Activated T-helper 1 cell treated with anti-CD3 and anti-CD28 coated beads, Interleukin-12 subunit alpha, Interleukin-12 subunit beta, Interleukin-2, Interleukin-4 antibody, amounts not matched to agents 30 ng/mL and 10 ng/mL and 1 ng/mL, durations not matched to agents 14 hours and 24 hours and 36 hours (primary cell): ENCODE measurements around the gene NACAD. TPM values are rescaled to one million over a fixed set of nuclear protein-coding genes. Genes with fewer than 3 reads are reported as not detected.
A peak's percentile ranks its signal among the peaks of the same experiment; 100 is the strongest.
"Not testable (repeated sequence)": the region's sequence is repeated elsewhere in the genome, so short reads cannot be mapped to it uniquely, and the experiment has no call there.

ENCODE experiments used
- DNase-seq: peaks from one replicate; pipeline ENCODE4 v3.0.0; 2021; ENCODE audit warnings: low spot score
- H3K27ac Mint-ChIP-seq: one replicate; pipeline ENCODE4 v1.8.0; 2021; ENCODE audit warnings: mild to moderate bottlenecking, mixed read lengths
- H3K27me3 Mint-ChIP-seq: one replicate; pipeline ENCODE4 v1.8.0; 2022; ENCODE audit warnings: mild to moderate bottlenecking, moderate library complexity, mixed read lengths; ENCODE audit not compliant: insufficient read depth
- H3K36me3 Mint-ChIP-seq: one replicate; pipeline ENCODE4 v1.8.0; 2021; ENCODE audit warnings: low read depth, mixed read lengths
- H3K4me1 Mint-ChIP-seq: one replicate; pipeline ENCODE4 v1.8.0; 2021; ENCODE audit warnings: low read depth, mixed read lengths
- H3K4me3 Mint-ChIP-seq: one replicate; pipeline ENCODE4 v1.8.0; 2021; ENCODE audit warnings: mild to moderate bottlenecking, moderate library complexity, mixed read lengths
- H3K9me3 Mint-ChIP-seq: one replicate; pipeline ENCODE4 v1.8.0; 2021; ENCODE audit warnings: mixed read lengths
- intact Hi-C: fragments of 100-400 bp; cut with micrococcal nuclease; formaldehyde crosslinking; loops from one replicate; pipeline ENCODE4 v1.15.1; 2024
- total RNA-seq: library from RNA; stranded (reverse); gene quantifications from 2 replicates; pipeline ENCODE4 v1.2.3, GENCODE V29; 2022

NACAD gene
- total RNA-seq, 1 donor from 2014 or later = 0.05 TPM

DNA sequence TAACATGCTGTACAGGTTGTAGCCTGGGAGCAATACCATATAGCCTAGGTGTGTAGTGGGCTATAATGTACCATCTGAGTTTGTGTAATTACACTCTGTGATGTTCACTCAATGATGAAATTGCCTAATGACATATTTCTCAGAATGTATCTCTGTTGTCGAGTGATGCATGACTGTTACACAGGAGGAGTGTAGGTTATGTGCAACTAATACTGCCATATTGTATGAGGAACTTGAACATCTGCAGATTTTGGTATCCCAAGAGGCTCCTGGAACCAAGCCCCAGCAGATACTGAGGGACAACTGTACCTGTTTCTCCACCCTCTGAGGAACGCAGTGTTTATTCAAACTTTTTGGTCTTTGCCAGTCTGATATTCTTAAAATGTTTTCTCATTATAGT is 38.6 kb downstream of the NACAD start:
- H3K36me3 Mint-ChIP-seq = peaks cover 46% of the 10 kb centered on the region
- no peaks in the 10 kb centered on the region for H3K27me3 Mint-ChIP-seq
- peak overlapping the region; percentile 10 for H3K27ac Mint-ChIP-seq

DNA sequence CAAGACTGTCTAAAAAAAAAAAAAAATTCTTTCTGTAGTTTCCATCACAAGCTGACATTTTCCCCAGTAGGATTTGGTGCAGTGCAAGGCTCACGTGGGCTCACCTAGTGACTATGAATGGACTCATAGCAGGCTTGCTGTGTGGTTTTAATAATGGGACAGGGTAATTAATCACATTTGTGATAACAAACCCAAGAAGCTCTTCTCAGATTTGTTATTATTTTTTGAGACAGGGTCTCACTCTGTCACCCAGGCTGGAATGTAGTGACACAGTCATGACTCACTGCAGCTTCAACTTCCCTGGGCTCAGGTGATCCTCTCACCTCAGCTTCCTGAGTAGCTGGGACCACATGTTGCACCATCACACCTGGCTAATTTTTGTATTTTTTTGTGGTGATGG is 40.0 kb downstream of the NACAD start:
- DNase-seq = no peak
- H3K9me3 Mint-ChIP-seq = no peaks in the 10 kb centered on the region
- intact Hi-C loops = no loop called here
- no peaks in the 10 kb centered on the region for H3K27me3 Mint-ChIP-seq
- no peak overlapping the region for H3K4me3 Mint-ChIP-seq
- no peak overlapping the region for H3K27ac Mint-ChIP-seq
- peaks cover 50% of the 10 kb centered on the region for H3K4me1 Mint-ChIP-seq
- H3K36me3 Mint-ChIP-seq = peaks cover 45% of the 10 kb centered on the region

More for the DNA sequence above, 38.6 kb downstream of the NACAD start:
- Mint-ChIP-seq H3K4me3 (no peak overlapping the region), H3K9me3 (no peaks in the 10 kb centered on the region), H3K4me1 (peaks cover 45% of the 10 kb centered on the region)
- intact Hi-C loops = no loop called here
- DNase-seq = no peak

DNA sequence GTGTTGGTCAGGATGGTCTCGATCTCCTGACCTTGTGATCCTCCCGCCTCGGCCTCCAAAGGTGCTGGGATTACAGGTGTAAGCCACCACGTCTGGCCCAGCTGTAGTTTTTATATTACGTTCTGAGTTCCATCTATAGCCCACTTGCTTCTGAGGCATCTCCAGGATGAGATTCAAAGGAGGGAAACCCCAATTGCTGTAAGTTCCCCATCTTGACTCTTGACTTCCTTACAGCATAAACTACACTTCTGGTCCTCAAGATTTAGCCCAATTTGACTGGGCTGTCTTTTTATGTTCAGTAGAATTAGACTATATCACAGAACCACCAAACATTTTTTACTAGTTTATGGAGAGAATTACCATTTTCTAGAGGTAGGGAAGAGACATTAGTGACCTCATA is 44.4 kb downstream of the NACAD start:
- Mint-ChIP-seq H3K27me3 (no peaks in the 10 kb centered on the region), H3K27ac (no peak overlapping the region), H3K9me3 (no peaks in the 10 kb centered on the region), H3K4me1 (peaks cover 47% of the 10 kb centered on the region), H3K4me3 (no peak overlapping the region), H3K36me3 (peaks cover 51% of the 10 kb centered on the region)
- no peak for DNase-seq
- intact Hi-C loops = no loop called here

DNA sequence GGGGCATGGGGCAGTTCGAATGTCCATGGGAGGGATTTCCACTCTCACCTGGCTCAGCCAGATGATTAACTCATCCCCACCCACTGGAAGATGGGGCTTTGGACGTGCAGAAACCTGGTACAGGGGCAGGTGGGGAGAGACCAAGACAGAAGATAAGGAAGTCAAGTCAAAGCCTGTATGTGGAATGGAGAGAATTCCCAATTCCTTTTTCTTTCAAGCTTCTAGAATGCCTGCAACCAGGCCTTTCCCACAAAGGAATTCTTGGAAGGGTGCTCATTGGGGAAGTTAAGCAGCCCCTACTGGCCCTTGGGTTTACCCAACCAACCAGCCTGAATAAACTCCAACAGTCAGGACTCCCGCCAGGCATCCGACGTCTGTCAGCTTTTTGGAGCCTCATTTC is 49.7 kb downstream of the NACAD start:
- H3K36me3 Mint-ChIP-seq = peaks cover 57% of the 10 kb centered on the region
- no peaks in the 10 kb centered on the region for H3K27me3 Mint-ChIP-seq
- peaks cover 58% of the 10 kb centered on the region for H3K4me1 Mint-ChIP-seq

DNA sequence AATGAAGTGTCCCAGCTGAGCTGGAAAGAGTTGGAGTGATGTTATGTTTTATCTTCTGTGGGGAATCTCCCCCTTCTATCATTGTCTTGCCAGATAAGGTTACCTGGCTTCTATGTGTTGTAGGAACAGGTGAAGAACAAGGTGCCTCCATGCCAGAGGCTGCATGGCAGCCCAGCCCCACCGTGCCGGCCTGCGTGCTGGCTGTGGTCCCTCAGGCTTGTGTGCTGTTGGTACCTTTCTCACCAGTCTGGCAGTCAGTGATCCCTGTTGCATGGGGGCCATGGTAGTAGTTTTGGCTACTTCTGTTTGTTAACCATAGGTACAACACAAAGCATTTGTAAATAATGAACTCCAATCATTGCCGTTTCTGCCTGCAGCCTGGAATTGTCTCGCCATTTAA is 50.9 kb downstream of the NACAD start:
- Mint-ChIP-seq H3K4me3 (peak overlapping the region; percentile 58), H3K27ac (peak overlapping the region; percentile 63), H3K27me3 (no peaks in the 10 kb centered on the region), H3K9me3 (no peaks in the 10 kb centered on the region), H3K36me3 (peaks cover 55% of the 10 kb centered on the region), H3K4me1 (peaks cover 61% of the 10 kb centered on the region)
- no peak for DNase-seq
- intact Hi-C loops = loop anchor here (2.0 kb wide), 3 partner anchors 17 to 61 kb away; no protein-coding TSS in a partner anchor

More for the DNA sequence above, 49.7 kb downstream of the NACAD start:
- peak overlapping the region; percentile 47 for H3K27ac Mint-ChIP-seq
- H3K9me3 Mint-ChIP-seq = no peaks in the 10 kb centered on the region
- DNase-seq = no peak
- H3K4me3 Mint-ChIP-seq = no peak overlapping the region
- intact Hi-C loops = no loop called here

DNA sequence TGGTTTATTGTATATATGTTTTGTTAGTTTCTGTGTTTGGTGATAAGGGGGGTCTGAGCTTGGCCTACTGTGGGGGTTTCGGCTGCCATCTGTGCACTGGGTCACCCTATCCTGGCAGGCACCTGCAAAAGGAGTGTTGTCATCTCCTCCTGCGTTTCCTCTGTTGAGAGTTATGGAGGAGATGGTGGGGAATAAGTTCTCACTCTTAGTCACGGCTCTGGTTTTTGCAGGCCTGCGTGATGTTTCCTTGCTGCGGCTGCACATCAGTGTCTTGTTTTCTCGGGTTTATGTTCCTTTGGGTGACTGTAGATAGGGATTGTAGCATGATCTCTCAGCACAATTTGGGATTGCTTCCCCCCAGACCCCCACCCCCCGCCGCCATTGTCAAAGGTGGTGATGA is 52.0 kb downstream of the NACAD start:
- Mint-ChIP-seq H3K36me3 (peaks cover 47% of the 10 kb centered on the region), H3K9me3 (no peaks in the 10 kb centered on the region), H3K27me3 (no peaks in the 10 kb centered on the region), H3K4me1 (peaks cover 62% of the 10 kb centered on the region), H3K27ac (peak overlapping the region; percentile 88), H3K4me3 (peak overlapping the region; percentile 71)
- DNase-seq = no peak
- intact Hi-C loops = loop anchor here (2.0 kb wide), 3 partner anchors 16 to 60 kb away; no protein-coding TSS in a partner anchor

DNA sequence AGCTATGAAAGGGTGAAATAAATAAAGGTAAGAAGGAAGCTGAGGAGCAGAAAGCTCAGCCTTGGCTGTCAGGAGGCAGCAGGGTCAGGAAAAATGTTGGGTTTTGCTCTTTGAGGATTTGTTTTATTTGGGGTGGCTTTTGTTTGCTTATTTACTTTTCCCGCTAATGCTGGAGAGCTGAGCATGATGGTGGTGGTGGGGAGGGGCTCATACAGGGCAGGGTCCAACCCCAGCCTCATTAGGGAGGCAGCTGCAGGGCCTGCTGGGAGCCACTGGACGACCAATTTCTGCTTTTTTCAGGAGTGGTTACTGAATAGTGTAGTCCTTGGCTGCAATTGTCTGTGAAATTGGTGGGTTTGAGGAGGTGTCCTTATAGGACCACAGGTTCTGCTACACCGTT is 52.5 kb downstream of the NACAD start:
- H3K36me3 Mint-ChIP-seq = peaks cover 42% of the 10 kb centered on the region
- H3K4me3 Mint-ChIP-seq = peak overlapping the region; percentile 71
- intact Hi-C loops = loop anchor here (2.0 kb wide), 3 partner anchors 16 to 60 kb away; no protein-coding TSS in a partner anchor
- peaks cover 64% of the 10 kb centered on the region for H3K4me1 Mint-ChIP-seq
- peak overlapping the region; percentile 88 for H3K27ac Mint-ChIP-seq
- H3K27me3 Mint-ChIP-seq = no peaks in the 10 kb centered on the region
- DNase-seq = no peak
- H3K9me3 Mint-ChIP-seq = no peaks in the 10 kb centered on the region

DNA sequence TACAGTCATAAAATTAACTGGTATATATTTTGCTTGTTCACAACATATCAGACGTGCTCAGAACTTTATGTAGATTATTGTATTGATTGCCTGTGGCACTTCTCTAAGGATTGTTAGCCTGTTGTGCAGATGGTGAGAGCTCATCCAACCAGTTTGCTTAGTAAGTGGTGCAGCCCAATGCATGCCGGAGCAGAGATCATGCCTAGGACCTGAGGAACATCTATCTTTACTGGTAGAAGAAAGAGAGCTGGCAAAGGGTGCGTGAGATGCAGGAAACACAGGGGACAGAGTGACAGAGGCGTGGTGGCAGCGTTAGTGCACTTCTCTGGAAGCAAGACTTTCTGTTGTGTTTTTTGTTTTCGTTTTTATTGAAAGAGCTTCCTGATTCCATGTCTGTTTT is 52.9 kb downstream of the NACAD start:
- Mint-ChIP-seq H3K27ac (peak overlapping the region; percentile 88), H3K9me3 (no peaks in the 10 kb centered on the region), H3K4me1 (peaks cover 64% of the 10 kb centered on the region), H3K4me3 (peak overlapping the region; percentile 71), H3K36me3 (peaks cover 38% of the 10 kb centered on the region), H3K27me3 (no peaks in the 10 kb centered on the region)
- intact Hi-C loops = loop anchor here (2.0 kb wide), 3 partner anchors 15 to 59 kb away; no protein-coding TSS in a partner anchor
- DNase-seq = no peak

DNA sequence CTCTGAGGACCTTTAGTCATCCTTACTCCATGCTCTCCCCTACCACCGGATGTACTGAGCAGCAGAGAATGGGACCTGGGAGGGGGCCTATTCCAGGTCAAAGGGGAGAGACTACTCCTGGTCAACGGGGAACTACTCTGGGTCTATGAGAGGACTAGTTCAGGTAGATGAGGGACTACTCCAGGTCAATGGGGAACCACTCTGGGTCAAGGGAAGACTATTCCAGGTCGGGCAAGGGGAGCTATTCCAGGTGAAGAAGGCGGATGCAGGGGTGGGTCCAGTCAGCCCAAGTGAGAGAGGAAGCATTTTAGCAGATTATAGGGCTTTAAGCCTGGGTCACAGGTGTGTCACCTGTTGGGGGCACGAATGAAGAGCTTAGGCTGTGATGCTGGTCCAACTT is 53.4 kb downstream of the NACAD start:
- Mint-ChIP-seq H3K4me3 (peak overlapping the region; percentile 6), H3K36me3 (peaks cover 34% of the 10 kb centered on the region), H3K27ac (peak overlapping the region; percentile 49), H3K4me1 (peaks cover 63% of the 10 kb centered on the region), H3K27me3 (no peaks in the 10 kb centered on the region), H3K9me3 (no peaks in the 10 kb centered on the region)
- intact Hi-C loops = no loop called here
- DNase-seq = no peak

DNA sequence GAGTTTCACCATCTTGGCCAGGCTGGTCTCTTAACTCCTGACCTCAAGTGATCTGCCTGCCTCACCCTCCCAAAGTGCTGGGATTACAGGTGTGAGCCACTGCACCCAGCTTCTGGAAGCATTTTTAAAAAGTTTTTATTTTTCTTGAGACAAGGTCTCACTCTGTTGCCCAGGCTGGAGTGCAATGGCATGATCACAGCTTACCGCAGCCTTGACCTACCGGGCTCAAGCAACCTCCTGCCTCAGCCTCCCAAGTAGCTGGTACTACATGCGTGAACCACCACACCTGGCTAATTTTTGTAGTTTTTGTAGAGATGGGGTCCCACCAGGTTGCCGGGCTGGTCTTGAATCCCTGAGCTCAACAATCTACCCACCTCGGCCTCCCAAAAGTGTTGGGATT is 54.1 kb downstream of the NACAD start:
- H3K27me3 Mint-ChIP-seq, DNase-seq, intact Hi-C loops, H3K9me3 Mint-ChIP-seq, H3K27ac Mint-ChIP-seq, H3K4me3 Mint-ChIP-seq: not testable (repeated sequence)
- H3K36me3 Mint-ChIP-seq = peaks cover 36% of the 10 kb centered on the region
- H3K4me1 Mint-ChIP-seq = peaks cover 66% of the 10 kb centered on the region

DNA sequence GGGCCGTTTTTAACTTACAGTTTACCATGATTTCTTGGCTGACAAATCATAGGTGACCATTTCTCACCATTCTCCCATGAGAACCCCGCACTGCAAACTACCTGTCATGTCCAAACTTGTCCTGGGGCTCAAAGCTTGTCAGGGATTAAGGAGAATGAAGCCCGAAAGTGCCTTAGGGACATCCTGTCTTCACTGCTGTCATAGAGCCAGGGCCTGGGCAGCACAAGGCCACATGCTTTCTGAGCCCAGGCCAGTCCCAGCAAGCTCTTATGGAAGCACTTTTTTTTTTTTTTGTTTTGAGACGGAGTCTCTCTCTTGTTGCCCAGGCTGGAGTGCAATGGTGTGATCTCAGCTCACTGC is 54.9 kb downstream of the NACAD start:
- intact Hi-C loops = no loop called here

DNA sequence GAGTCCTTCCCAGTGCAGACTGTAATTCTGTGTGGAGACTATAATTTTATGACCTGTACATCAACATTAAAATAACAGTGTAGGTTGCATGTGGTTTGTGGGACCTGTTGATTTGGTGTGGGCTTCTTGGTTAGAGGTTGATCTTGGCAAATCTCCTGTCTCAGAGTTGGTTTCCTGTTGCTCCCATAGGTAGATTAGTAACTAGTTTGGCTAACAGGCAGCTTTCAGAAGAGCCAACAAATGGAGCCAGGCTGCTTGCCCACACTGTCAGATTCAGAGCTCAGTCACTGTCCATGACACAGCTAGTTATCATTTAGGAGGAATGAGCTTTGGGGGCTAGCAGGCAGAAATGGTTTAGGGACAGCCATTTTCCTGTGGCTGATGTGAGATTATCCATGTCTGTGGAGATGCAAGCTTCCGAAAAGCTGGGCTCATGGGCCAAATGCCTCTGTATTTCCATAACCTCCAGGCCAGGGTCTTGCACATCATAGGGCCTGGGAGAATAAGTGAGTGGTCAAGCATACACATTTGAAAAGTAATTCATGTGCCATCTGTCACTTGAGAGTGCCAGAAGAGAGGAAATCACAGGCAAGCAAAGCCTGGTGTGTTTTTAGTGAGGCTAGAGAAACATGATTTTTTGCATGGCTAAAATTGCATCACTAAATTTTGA is 55.4 kb downstream of the NACAD start:
- no peak for DNase-seq
- peaks cover 31% of the 10 kb centered on the region for H3K36me3 Mint-ChIP-seq
- intact Hi-C loops = no loop called here

More for the DNA sequence above, 54.9 kb downstream of the NACAD start:
- Mint-ChIP-seq H3K27ac (peak overlapping the region; percentile 63), H3K4me1 (peaks cover 74% of the 10 kb centered on the region), H3K9me3 (no peaks in the 10 kb centered on the region), H3K27me3 (no peaks in the 10 kb centered on the region), H3K4me3 (no peak overlapping the region), H3K36me3 (peaks cover 36% of the 10 kb centered on the region)
- DNase-seq = no peak

DNA sequence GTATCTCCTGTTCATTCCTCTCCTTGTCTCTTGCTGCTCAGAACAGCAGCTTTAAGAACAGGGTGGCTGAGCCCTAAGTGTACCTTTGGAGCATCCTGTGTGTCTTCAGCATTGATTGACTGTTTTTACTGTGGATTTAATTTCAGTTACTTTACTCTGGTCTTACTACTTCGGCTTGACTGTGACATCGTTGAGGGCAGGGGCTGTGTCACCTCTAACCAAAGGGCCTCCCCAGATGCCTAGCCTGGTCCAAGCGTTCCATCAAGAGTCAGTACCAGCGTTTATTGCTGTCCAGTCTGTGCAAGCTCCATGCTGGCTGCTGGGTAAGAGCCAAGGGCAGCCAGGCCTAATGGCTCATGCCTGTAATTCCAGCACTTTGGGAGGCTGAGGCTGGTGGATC is 56.3 kb downstream of the NACAD start:
- Mint-ChIP-seq H3K27me3 (no peaks in the 10 kb centered on the region), H3K36me3 (peaks cover 31% of the 10 kb centered on the region), H3K4me1 (peaks cover 75% of the 10 kb centered on the region), H3K27ac (peak overlapping the region; percentile 59), H3K4me3 (peak overlapping the region; percentile 15), H3K9me3 (no peaks in the 10 kb centered on the region)
- intact Hi-C loops = no loop called here
- no peak for DNase-seq

More for the DNA sequence above, 55.4 kb downstream of the NACAD start:
- Mint-ChIP-seq H3K27ac (peak overlapping the region; percentile 51), H3K4me1 (peaks cover 75% of the 10 kb centered on the region), H3K27me3 (no peaks in the 10 kb centered on the region), H3K9me3 (no peaks in the 10 kb centered on the region), H3K4me3 (peak overlapping the region; percentile 15)
